OCI-LY1 (cell line): ENCODE data around the gene TSPAN2.

Source experiments
- EZH2 ChIP-seq: fragments of 200-600 bp; sonication (generic), shearing (Covaris generic); IDR thresholded peaks from 2 replicates; pipeline ENCODE4 v1.8.0; 2017; ENCODE audit warnings: borderline replicate concordance, mixed run types, mild to moderate bottlenecking, antibody characterized with exemption, low read length, moderate library complexity, mixed read lengths
- TF ChIP-seq, protein P1 (sequence below): fragments of 200-600 bp; sonication (generic), shearing (Covaris generic); IDR thresholded peaks from 2 replicates; pipeline ENCODE4 v1.5.1; 2017; ENCODE audit warnings: mild to moderate bottlenecking, antibody characterized with exemption, low read length, moderate library complexity, mixed read lengths

DNA sequence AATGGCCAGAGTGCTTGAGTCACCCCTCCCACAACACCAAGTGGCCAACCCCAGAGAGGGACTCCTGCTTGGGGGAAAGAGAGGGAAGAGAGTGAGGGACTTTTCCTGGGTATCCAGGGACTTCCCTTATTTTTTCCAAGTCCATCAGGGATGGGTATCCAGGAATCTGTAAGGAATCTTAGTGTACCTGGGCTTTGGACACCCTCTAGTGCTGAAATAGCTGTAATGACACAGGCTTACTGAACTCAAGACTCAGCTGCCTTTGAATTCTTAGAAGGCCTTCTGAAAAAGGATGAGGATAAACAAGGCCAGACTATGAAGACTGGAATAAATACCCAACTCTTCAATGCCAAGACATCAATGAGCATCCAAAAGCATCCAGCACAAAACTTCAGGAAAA, 47.6 kb downstream of the TSPAN2 start:
- TF ChIP-seq, protein P1, sequence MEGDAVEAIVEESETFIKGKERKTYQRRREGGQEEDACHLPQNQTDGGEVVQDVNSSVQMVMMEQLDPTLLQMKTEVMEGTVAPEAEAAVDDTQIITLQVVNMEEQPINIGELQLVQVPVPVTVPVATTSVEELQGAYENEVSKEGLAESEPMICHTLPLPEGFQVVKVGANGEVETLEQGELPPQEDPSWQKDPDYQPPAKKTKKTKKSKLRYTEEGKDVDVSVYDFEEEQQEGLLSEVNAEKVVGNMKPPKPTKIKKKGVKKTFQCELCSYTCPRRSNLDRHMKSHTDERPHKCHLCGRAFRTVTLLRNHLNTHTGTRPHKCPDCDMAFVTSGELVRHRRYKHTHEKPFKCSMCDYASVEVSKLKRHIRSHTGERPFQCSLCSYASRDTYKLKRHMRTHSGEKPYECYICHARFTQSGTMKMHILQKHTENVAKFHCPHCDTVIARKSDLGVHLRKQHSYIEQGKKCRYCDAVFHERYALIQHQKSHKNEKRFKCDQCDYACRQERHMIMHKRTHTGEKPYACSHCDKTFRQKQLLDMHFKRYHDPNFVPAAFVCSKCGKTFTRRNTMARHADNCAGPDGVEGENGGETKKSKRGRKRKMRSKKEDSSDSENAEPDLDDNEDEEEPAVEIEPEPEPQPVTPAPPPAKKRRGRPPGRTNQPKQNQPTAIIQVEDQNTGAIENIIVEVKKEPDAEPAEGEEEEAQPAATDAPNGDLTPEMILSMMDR = 0 out of 2 replicates have a peak, but pooled peaks have one; percentile 15
- no peak for TF ChIP-seq EZH2
